Eye (tissue), 1 donor: ENCODE results near the gene INPP5K.
A peak's percentile ranks its signal among the peaks of the same experiment; 100 is the strongest.

Experiments
- DNase-seq: peaks from one replicate; pipeline ENCODE4 v3.0.0-alpha.2; 2015

INPP5K gene

DNA sequence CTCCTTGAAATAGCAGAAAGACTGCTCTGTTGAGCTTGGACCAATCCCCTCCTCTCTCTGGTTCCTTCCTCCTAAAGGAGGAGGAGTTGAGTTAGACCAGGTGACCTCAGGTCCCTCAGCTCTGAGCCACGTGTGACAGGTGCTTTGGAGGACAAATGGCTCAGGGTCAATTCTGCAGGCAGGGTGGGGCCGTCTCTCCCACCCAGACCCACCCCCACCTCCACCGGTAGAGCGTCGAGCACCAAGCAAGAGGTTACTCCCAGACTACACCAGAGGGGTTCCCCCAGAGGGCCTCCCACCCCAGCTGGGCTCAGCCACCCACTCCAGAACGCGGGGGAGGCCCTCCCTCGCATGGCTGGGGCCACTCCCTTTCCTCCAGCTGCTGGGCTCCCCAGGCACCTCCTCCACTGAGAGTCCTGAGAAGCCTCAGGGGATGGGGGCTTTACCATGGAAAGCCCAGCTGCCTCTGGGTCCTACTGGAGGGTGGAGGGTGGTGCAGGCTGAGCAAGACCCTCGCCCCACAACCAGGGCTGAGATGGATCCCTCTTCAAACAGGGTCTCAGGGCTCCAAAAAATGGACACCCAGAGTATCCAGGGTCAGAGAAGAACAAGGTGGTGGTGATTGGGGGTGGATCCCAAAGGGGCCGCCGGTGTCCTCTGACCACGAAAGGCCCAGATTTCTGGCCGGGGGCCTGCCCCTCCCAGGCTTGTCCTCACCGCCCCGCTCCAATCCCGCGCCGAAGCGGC lies 31.6 kb downstream of the INPP5K start:
- DNase-seq = peak; percentile 76

DNA sequence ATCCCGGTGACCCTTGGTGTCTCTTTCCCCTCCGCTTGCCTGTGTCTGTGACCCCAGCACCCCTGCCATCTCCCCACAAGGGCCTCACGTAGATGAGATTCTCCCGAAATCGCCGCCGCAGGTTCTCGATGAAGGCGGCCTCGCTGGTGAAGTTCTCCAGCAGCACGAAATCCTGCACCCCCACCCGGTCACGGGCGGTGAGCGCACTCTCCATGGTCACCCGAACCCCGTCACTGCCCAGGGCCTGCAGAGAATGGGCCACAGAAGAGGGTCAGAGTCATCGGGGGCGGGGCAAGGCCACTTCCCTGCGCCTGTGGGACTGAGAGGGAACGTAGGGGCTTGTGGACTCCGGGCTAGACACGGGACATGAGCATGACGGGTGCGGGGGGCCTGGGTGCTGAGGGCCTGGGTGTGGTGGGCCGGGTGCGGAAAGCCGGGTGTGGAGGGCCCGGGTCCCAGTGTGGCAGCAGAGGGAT lies 32.3 kb downstream of the INPP5K start:
- no peak for DNase-seq

DNA sequence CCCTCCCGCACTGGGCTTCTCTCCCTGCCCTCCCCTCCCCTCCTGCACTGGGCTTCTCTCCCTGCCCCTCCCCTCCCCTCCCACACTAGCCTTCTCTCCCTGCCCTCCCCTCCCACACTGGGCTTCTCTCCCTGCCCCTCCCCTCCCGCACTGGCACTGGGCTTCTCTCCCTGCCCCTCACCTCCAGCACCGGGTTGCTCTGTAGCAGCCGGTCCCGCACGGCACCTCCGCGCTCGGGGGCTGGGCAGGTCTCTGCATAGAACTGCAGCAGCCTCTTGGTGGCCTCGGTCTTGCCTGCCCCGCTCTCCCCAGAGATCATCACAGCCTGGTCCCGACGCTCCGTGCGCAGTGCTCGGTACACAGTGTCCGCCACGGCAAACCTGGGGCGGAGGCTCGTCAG lies 33.7 kb downstream of the INPP5K start:
- DNase-seq = no peak

DNA sequence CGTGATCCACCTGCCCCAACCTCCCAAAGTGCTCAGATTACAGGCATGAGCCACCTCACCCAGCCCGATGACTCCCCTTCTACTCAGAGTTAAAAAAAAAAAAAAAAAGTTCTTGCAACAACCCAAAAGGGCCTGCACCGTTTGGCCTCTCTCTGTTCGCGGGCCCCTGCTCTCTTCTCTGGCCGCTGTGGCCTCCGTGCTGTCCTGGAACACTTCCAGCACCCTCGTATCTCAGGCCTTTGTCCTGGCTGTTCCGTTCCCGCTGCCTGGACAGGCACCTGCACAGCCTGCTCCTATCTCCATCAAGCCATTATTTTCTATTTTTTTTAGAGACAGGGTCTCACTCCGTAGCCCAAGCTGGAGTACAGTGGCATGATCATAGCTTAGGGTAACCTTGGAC lies 34.7 kb downstream of the INPP5K start:
- DNase-seq = no peak

DNA sequence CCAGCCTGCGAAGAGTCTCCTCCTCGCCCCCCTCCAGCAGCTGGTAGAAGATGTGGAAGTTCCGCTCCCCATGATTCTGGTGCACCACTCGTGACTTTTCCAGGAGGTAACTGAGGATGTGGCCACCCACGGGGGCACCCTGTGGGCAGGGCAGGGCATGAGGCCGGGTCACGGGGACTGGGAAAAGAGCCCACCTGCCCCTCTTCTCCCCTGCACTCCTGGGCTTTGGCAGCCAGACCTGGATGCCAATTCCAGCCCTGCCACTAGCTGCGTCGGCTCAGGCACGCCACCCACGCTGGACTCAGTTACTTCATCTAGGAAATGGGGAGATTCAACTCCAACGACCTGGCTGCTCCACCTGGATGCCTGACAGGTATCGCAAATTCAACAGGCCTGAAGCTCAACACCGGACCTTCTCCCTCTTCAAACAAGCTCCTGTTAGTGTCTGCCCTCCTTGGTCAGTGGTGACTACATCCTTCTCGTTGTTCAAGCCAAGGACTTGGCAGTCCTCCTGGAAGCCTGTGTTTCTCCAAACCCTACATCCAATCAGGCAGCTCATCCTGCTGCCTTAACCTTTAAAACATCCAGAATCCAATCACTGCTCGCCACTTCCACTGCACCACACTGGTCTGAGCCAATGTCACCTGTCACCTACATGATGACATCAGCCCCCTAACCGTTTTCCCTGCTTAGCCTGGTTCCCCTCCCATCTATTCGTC lies 35.5 kb downstream of the INPP5K start:
- DNase-seq = no peak

DNA sequence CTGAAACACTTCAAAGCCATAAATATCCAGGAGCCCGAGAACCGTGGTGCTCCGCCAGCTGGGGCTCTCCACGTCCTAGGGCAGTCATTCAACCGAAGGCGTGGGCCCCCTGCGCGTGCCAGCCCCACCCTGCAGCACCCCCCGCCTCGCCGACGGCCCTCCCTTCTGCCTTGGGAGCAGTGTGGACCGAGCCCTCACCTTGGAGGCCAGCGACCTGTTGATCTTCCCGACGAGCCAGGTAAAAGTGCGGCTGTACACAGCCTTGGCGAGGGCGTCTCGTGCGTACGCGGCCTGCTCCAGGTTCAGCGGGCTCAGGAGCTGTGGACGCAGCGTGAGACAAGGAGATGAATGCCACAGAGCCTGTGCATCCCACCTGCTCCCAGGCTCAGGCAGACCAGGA lies 38.0 kb downstream of the INPP5K start:
- no peak for DNase-seq

DNA sequence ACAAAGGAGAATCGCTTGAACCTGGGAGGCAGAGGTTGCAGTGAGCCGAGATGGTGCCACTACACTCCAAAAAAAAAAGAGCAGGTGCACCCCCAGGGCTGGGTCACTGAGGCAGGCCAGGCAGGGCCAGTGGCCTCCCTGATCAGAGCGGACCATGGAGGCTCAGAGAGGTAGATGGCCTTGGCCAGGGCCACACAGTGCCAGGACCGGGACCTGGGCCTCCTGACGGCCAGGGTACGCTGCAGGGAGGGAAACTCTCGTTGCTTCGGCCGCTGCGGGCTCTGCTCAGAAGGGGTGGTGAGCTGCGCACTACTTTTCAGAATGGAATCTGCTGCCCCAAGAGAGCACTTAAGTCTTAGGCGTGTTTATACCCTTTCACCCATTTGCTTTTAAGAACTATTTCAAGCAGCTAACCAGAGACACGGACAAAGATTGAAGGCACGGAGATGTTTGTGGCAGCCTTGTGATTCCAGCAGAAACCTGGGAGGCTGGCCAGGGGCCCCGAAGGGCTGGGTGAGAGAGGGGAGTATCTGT lies 41.0 kb downstream of the INPP5K start:
- DNase-seq = no peak

DNA sequence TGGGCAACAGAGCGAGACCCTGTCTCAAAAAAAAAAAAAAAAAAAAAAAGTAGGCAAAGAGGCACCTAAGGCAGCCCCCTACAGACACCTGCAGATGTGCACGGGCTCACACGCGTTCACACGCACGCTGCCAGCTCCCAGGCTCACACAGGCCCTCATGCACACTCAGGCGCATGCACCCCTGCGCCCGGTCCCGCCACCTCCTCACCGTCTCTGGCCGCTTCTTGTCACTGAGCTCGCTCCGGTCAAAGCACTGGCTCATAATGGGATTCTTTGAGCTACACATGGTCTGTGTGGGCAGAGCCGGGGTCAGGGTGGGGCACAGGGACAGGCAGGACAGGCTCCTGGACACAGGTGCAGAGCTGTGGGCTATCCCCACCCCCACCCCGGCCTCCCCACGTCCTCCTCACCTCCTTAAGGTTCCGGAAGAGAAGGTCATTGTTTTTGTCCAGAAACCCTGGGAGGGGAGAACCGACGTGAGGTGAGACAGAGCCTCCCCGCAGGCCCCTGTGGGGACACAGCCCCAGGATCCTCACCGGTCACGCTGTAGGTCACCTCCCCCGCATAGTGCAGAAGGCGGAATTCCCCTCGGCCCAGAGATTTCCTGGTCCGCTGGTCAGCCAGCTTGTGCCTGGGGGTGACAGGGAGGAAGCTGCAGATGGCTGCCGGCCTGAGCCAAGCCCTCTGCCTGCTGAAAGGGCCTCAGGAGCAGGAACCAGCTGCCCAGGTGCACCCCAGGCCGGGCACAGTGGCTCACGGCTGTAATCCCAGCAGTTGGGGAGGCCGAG lies 41.8 kb downstream of the INPP5K start:
- DNase-seq = no peak

DNA sequence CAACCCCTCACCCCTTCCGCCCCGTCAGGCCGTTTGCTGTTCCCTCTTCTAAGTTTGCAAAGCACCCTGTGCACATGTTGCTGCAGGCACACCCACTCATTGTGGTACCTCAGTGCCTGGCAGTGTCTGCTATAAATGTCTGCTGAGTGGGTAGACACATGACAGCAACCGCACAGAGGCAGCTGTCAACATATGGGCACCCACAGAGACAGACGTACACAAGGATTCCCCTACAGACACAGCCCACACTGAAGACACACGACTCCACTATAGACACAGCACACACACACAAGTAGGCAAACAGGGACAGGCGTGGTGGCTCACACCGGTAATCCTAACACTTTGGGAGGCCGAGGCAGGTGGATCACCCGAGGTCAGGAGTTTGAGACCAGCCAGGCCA lies 42.6 kb downstream of the INPP5K start:
- DNase-seq = no peak

DNA sequence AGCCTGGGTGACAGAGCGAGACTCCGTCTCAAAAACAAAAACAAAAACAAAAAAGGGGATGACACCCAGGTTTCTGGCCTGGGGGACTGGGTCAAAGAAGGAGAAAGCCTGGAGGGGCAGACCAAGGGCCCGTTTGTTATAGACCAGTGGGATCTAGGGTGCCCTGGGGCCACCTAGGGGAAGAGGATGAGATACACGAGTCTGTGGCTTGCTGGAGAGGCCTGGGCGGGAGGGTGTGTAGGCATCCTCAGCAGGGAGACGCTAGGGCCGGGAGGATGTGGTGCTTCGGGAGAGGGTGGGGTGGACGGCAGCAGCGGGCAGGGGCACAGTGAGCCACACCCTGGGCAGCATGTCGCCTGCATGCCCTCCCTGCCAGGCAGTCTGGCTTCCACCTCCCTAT lies 43.2 kb downstream of the INPP5K start:
- DNase-seq = no peak

DNA sequence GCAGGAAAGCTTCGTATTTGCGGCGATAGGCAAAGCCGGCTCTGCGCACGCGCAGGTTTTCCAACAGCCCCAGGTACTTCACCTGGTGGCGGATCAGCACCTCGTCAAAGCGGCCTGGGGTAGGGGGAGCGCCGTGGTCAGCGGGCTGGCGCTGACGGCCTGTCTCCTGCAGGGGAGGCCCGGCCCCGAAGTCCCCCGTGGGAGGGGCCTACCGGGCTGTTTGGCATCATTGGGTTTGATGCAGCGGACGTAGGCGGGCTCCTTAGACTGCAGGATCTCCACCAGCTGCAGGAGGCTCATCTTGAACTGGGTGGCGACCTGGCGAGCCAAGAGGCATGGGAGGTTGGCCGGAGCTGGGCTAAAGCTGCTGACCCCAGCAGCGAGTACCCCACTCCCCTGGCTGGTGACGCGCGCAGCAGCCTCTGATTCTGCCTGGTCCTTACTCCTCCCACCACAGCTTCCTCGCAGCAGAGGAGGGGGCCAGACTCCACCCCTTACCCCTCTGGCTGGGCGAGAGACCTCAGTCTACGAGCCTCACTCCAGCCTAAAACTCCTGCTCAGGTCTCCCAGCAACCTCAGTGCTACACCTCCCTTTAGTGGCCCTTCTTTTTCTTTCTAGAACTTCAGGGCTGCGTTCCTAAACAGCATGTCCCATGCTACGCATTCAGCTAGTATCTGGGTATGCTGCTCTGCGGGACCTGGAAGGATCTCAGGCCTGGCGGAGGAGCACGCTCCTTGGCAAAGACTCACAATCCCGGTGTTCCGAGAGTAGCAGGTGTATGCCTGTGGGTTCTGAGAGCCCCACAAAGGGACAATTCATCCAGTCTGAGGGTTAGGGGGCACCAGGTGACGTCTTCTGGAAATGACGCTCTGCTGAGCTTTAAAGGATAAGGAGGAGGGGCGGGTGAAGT lies 44.2 kb downstream of the INPP5K start:
- peak; percentile 63 for DNase-seq

DNA sequence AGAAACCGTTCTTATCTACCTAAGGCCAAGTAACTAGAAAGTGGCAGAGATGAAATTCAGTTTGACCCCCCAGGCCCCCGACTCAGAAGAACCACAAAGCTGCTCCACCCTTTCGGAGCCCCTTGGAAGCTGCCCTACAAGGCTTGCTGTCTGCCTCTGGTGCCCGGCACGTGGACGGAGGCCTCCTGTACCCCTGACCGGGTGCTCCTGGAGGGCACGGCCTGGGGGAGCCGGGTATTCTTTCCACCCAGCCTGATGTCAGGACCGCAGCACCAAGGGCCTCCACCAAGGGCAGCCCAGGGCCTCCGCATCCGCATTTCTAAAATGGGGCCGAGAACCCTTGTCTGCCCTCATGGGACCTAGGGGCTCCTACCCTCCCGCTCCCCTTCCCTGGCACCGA lies 44.9 kb downstream of the INPP5K start:
- no peak for DNase-seq

DNA sequence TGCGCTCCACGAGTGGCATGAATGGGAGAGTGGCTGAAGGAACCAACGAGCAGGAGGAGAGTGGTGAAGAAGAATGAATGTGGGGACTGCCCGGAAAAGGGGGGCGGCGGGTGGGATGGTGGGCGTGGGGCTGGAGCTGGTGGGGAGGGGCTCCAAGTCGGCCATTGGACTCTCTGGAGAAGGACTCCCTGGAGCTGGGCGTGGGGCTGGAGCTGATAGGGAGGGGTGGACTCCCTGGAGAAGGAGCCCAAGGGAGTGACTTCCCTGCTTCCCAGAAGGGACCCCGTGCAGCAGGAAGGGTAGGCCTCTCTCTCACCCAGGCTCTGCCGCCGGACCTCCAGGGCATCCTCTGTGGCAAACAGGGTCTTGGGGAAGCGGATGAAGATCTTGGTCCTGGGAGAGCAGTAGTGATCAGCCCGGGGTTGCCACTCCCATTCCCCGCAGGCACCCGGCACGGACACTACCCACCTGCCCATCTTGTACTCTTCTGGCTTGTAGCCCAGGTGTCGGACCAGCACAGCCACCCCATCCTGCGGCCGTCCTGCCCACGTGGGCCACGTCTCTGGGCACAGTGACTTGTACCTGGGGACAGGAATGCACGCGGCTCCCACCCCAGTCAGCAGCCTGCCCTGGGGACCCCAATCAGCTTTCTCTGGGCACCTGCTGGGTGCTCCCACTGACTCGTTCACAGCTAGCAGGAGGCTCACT lies 45.5 kb downstream of the INPP5K start:
- DNase-seq = no peak

DNA sequence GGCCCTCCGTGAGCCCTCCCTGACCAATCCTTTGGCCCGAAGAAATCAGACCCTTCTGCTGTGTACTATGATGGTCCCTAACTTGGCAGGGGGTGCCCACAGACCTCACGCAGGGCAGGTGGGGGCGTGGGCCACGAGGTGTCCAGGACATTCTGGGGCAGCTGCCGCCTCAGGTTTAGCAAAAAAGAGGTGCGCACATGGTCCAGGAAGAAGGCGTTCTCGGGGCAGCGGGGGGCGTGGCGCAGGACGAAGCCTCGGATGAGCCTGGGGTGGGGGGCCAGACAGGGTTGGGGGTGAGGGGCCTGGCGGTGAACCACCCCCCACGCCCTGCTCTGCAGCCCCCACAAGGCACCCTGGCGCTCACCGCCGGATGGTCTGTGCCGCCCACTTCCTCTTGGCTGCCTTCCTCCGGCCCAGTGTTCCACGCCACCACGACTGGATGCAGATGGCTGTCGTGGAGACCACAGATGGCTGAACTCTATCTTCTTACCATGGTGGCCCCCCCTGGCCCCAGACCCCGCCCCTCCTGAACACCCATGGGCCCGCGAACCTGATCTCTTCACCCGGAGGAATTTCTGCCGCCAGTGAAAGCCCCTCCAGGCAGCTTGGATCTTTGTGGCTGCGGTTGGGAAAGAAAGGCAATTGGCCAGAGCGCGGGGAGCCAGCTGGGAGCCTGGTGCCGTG lies 46.2 kb downstream of the INPP5K start:
- DNase-seq = no peak

DNA sequence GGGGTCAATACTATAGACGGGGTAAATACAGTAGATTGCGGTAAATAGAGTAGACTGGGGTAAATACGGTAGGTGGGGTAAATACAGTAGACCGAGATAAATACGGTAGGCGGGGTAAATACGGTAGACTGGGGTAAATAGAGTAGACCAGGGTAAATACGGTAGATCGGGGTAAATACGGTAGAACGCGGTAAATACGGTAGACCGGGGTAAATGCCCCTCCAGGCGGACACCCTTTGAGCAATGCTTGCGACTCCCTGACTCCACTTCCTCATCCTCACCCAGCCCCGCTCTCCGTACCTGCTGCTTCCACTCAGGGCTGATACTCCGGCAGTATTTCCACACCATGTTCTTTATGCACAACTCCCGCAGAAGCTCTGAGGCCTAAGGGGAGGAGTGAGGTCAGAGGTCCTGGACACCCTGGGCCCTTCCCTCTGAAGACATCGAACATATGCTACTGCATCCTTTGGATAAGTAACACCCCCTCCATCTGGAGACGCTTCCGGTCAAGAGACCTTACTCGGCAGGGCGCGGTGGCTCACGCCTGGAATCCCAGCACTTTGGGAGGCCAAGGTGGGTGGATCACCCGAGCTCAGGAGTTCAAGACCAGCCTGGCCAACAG lies 47.1 kb downstream of the INPP5K start:
- no peak for DNase-seq

DNA sequence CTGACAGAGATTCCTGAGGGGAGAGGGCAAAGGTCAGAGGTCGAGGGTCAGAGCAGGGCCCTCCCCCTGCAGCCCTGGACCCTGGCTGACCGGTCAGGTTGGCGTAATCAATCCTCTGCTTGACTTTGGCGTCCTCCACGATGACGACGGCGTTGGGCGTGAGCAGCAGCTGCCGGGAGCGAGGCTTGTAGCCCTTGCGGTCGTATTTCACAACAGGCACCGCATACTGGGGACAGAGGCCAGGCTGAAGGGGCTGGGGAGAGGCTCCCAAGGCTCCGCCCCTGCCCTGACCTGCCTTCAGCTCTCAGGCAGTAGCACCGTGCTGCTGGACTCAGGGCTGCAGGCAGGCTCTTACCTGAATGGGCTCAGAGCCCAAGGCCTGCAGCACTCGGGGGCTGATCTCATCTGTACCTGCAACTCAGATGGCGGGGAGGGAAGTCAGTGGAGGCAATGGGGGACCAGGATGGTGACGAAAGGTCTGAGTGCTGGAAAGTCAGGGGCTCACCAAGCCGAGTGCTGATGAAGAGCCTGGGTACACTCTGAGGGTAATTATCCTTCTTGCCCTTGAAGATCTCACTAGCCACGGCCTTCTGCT lies 48.4 kb downstream of the INPP5K start:
- peak; percentile 56 for DNase-seq

DNA sequence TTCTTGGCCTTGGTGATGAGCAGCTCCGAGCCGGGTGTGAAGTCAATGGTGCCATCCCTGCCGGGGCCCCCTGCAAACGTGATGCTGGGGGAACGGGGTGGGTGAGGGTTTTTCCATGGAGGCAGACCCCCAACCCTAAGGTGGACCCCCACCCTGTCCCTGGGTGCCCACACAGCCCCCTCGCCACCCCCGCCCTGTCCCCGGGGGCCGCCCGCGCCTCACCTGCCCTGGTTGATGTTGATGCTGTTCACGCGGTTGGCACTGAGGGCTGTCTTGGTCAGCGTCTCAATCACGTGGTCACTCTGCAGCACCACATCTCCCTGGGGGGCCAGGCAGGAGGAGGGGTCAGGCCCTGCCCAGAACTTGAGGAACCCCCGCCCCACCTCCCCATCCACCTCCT lies 49.2 kb downstream of the INPP5K start:
- DNase-seq = no peak

DNA sequence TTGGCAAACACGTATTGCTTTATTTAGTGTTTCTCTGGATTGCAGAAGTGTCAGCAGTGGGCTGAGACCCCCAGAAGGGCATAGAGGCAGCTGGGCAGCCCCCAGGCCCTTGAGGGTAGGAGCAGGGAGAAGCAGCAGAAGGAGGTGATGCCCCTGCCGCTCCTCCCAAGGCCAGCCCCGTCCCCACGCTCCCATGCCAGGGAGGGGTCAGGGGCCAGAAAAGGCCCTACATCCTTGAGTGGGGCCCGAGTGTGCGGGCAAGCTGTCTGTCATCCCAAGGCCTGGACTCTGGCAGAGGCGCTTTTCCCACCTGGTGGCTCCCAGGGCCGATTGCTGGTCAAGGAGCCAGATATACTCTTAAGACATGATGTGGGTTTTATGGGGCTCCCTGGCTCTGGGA lies 52.2 kb downstream of the INPP5K start:
- DNase-seq = no peak

DNA sequence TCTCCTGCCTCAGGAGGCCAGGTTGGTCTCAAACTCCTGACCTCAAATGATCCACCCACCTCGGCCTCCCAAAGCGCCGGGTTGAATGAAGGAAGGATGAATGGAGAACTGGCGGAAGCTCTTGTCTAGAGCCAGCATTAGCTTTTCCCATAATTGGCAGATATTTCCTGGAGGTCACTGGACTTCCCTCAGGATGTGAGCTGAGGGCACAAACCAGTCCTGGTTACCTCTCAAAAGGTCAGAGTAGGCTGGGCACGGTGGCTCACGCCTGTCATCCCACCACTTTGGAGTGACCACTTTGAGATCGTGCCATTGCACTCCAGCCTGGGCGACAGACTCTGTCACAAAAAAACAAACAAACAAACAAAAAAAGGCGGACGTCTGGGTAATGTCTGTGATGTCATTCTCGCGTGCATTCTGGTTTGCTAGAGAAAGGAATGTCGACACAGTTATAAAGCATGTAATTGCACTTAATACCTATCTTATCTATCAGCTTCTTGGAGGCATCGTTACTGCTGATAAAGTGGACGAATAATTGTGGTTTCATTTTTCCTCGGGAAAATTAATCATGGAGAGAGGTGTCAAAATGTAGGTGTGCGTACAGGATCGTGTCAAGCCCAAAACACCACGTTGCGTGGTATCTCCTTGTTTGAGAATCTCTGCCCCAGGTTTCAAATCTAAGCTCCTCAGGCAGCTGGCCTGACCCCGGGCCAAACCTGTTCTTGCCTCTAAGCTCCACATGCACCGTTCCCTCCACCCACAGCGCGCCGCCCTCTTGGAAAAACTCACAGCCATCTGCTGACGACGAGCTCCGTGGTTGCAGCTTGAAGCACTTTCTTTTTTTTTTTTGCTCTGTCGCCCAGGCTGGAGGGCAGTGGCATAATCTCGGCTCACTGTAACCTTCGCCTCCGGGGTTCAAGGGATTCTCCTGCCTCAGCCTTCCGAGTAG lies 54.0 kb downstream of the INPP5K start:
- DNase-seq = no peak
